Psoas muscle (tissue), 8 donors: Measurements from ENCODE around the gene CACNA1E. TPM values are rescaled to one million over a fixed set of nuclear protein-coding genes. Genes with fewer than 3 reads are reported as not detected.

Experiments
- ATAC-seq, 4 donors: fragments of 200-7000 bp; cut with Tn5 transposase; one replicate each; pipeline ENCODE4 v1.9.1; 2020; ENCODE audit warnings: moderate library complexity in 3 of 4, mild to moderate bottlenecking in 2 of 4
- DNase-seq, 2 donors: peaks; one replicate each; pipeline ENCODE4 v3.0.0-alpha.2; 2020
- H3K27ac ChIP-seq: fragments of 200-600 bp; one replicate; pipeline ENCODE4 v1.8.0; 2022
- H3K27me3 ChIP-seq, 3 donors: fragments of 200-600 bp in 1 of 3; one replicate each; pipeline versions ENCODE4 v1.6.1 to v1.8.0; 2013 to 2022; ENCODE audit warnings: low read length in 2 of 3, mild to moderate bottlenecking in 2 of 3, moderate library complexity in 1 of 3; ENCODE audit not compliant: insufficient read depth in 3 of 3
- H3K36me3 ChIP-seq, 2 donors: fragments of 200-600 bp in 1 of 2; one replicate each; pipeline versions ENCODE4 v1.6.1 to v1.8.0; 2013 to 2022; ENCODE audit warnings: low read depth in 1 of 2, mild to moderate bottlenecking in 1 of 2, moderate library complexity in 1 of 2; ENCODE audit not compliant: insufficient read depth in 1 of 2
- H3K4me1 ChIP-seq: fragments of 200-600 bp; one replicate; pipeline ENCODE4 v1.8.0; 2022
- H3K4me3 ChIP-seq: fragments of 200-600 bp; one replicate; pipeline ENCODE4 v1.8.0; 2022; ENCODE audit warnings: mild to moderate bottlenecking
- H3K9me3 ChIP-seq: fragments of 200-600 bp; one replicate; pipeline ENCODE4 v1.8.0; 2022
- CTCF ChIP-seq: fragments of 200-600 bp; IDR thresholded peaks from one replicate; pipeline ENCODE4 v1.8.0; 2022; ENCODE audit warnings: antibody characterized with exemption
- WGBS, 3 donors: extraction: QIAGEN DNeasy Blood & Tissue Kit; methylation state at CpG; one replicate each; pipeline versions ENCODE4 v1.1.6 to v1.1.7; 2013; 5-methylcytosine and 5-hydroxymethylcytosine counted together
- intact Hi-C, 2 donors: fragments of 100-400 bp; cut with DNase I; formaldehyde crosslinking; loops; one replicate each; pipeline versions ENCODE4 v1.11.0 to v1.14.2; 2022
- polyA plus RNA-seq, 3 donors: library from polyadenylated mRNA; stranded (reverse); fragments of 200-250 nt; gene quantifications; one replicate each; pipeline ENCODE4 v1.2.3, GENCODE V29; 2013
- total RNA-seq, 4 donors: library from RNA; stranded (reverse); fragmentation: NEBNext Ultra II Directional in 2 of 4; extraction: Animal tissue kit (Norgen Biotek cat#: 25700) in 2 of 4; gene quantifications; one replicate each; pipeline versions ENCODE4 v1.2.1 to v1.2.4, GENCODE V29; 2021 to 2023
- donor health status: healthy with polysubstance abuse.
- donor health status: DM: no; HTN: no; CAD: no; lungs with moderate emphysema.
- donor health status: Bipolar disorder and iron deficiency.
- donor health status: healthy.
- donor health status: DM: yes; HTN: yes; CAD: no.
- donor health status: DM: no; HTN: no; CAD: no.
- donor health status: DM: no; HTN: no; CAD: no.
- donor health status: DM: yes; HTN: yes; CAD: no.

The CACNA1E gene
- total and polyA plus RNA-seq, 7 donors = 0.03 to 0.06 (median 0.05) TPM; not detected in 3

- no peaks in the 10 kb centered on the region for H3K27me3 ChIP-seq
- no peak for DNase-seq
- no peaks in the 10 kb centered on the region for H3K4me1 ChIP-seq
- no peak overlapping the region for H3K27ac ChIP-seq
- 85 to 98% (median 90%) methylated on average over 4 of the region's 4 CpGs for WGBS, 3 donors
- intact Hi-C loops = no loop called here
- no peak for TF ChIP-seq CTCF
- H3K9me3 ChIP-seq = no peaks in the 10 kb centered on the region
- H3K4me3 ChIP-seq = no peak overlapping the region
- no peaks in the 10 kb centered on the region for H3K36me3 ChIP-seq
- ATAC-seq = no peak
These were observed 125.1 kb downstream of the CACNA1E start for GRCh38 chr1:181608386-181608785.

GRCh38 chr1:181608948-181609347, 125.6 kb downstream of the CACNA1E start:
- 57 to 66% (median 63%) methylated on average over 4 of the region's 4 CpGs for WGBS, 3 donors
- Histone ChIP-seq H3K27me3 (no peaks in the 10 kb centered on the region), H3K4me1 (no peaks in the 10 kb centered on the region), H3K36me3 (no peaks in the 10 kb centered on the region), H3K4me3 (no peak overlapping the region), H3K9me3 (no peaks in the 10 kb centered on the region), H3K27ac (no peak overlapping the region)
- intact Hi-C loops = no loop called here
- no peak for TF ChIP-seq CTCF
- no peak for ATAC-seq
- DNase-seq = no peak

DNA sequence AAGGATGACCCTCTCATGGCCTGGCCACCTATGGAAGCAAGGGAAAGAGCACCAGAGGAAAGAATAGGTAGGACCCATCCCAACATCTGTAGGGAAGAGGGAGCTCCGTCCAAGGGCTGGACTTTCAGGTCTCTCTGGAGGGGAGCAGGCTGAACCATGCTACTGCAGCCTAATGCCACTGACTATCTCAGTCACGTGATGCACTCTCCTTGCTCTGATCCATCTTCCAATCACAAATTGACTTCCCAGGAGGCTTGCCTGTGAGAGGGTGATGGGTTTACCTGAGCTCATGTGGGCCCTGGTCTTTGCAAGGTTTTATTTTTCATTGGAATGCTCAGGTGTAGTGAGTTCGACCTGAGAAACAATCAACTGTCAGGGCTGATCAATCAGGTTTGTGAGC, 128.8 kb downstream of the CACNA1E start:
- Histone ChIP-seq H3K27me3 (no peaks in the 10 kb centered on the region), H3K27ac (no peak overlapping the region), H3K36me3 (no peaks in the 10 kb centered on the region), H3K4me3 (no peak overlapping the region), H3K9me3 (no peaks in the 10 kb centered on the region), H3K4me1 (no peaks in the 10 kb centered on the region)
- DNase-seq = no peak
- intact Hi-C loops = no loop called here
- TF ChIP-seq CTCF = no peak
- 80 to 92% (median 86%) methylated on average over 3 of the region's 3 CpGs for WGBS, 3 donors
- ATAC-seq = no peak

DNA sequence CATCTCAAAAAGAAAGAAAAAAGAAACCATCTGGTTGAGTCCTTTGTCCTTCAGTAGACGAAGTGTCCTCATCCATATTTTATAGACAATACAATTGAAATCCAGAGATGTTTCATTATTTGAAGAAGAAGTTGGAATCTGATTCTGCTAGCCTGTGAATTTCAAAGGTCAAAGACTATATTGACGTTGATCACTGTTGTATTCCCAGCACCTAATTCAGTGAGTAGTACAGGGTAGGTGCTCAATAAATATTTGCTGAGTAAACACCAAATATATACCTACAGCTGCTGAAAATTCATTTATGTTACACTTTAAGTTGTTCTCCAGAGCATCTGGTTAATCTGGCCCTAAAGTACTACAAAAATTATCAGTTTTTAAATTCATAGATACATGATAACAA, 135.2 kb downstream of the CACNA1E start:
- Histone ChIP-seq H3K36me3 (no peaks in the 10 kb centered on the region), H3K4me3 (no peak overlapping the region), H3K4me1 (no peaks in the 10 kb centered on the region), H3K27me3 (no peaks in the 10 kb centered on the region), H3K9me3 (no peaks in the 10 kb centered on the region), H3K27ac (no peak overlapping the region)
- intact Hi-C loops = no loop called here
- WGBS, 3 donors = 29 to 67% (median 37%) methylated on average over 2 of the region's 2 CpGs
- ATAC-seq (no peak), DNase-seq (no peak)
- TF ChIP-seq CTCF = no peak

DNA sequence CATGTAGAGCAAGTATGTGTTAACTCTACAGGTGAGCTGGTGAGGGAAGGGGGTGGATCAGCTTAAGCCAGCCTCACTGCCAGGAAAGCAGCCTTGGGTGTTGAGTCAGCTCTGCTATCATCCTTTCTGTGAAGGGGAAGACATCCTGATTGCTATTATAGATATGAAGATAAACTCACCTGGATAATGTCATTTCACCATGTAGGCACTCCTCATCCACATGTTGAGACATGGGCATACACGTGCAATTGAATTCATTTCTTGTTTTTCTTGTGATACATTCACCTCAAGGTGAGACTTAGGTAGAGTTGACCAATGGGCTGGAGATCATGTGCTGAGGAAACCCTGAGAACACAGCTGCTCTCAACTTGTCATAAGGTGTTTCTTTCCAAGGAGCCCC, 136.9 kb downstream of the CACNA1E start:
- H3K27ac ChIP-seq = no peak overlapping the region
- no peak for TF ChIP-seq CTCF
- H3K9me3 ChIP-seq = no peaks in the 10 kb centered on the region
- H3K4me1 ChIP-seq = no peaks in the 10 kb centered on the region
- H3K4me3 ChIP-seq = no peak overlapping the region
- 90 to 93% (median 93%) methylated on average over 1 of the region's 1 CpG for WGBS, 3 donors
- intact Hi-C loops = no loop called here
- DNase-seq = no peak
- H3K27me3 ChIP-seq = no peaks in the 10 kb centered on the region
- no peak for ATAC-seq
- H3K36me3 ChIP-seq = no peaks in the 10 kb centered on the region
